HPDE6-E6E7 (cell line): ENCODE measurements around the gene KISS1.

Experiments
- DNase-seq: peaks from one replicate; pipeline ENCODE4 v3.0.0; 2011; ENCODE audit warnings: missing footprints; ENCODE audit errors: extremely low spot score

KISS1 gene

GRCh38 chr1:204218552-204218951 is 22.3 kb upstream of the KISS1 start:
- no peak for DNase-seq

GRCh38 chr1:204217648-204218000 is 21.3 kb upstream of the KISS1 start:
- DNase-seq, result no peak

- no peak for DNase-seq
Observed at GRCh38 chr1:204216880-204217647, 20.8 kb upstream of the KISS1 start.

- DNase-seq, result no peak
Observed at GRCh38 chr1:204216236-204216635, 19.9 kb upstream of the KISS1 start.

- peak; percentile 84 for DNase-seq
Observed at GRCh38 chr1:204213668-204214662, 17.7 kb upstream of the KISS1 start, which contains the start of gene GOLT1A. TSS of gene GOLT1A (minus strand) at chr1:204213988. CDS start at chr1:204213906, 82 bp downstream.

GRCh38 chr1:204212715-204213114 is 16.4 kb upstream of the KISS1 start:
- no peak for DNase-seq

- no peak for DNase-seq
Observed at GRCh38 chr1:204211046-204211445, 14.8 kb upstream of the KISS1 start.

- DNase-seq, result peak; percentile 77
Observed at GRCh38 chr1:204207136-204207616, 10.9 kb upstream of the KISS1 start.

- DNase-seq, result no peak
Observed at GRCh38 chr1:204206121-204206520, 9.8 kb upstream of the KISS1 start.

- DNase-seq, result no peak
Observed at GRCh38 chr1:204205486-204205885, 9.2 kb upstream of the KISS1 start.

- no peak for DNase-seq
Observed at GRCh38 chr1:204204944-204205343, 8.7 kb upstream of the KISS1 start.

- no peak for DNase-seq
Observed at GRCh38 chr1:204203206-204203767, 7.0 kb upstream of the KISS1 start.

GRCh38 chr1:204202481-204202880 is 6.2 kb upstream of the KISS1 start:
- no peak for DNase-seq

- no peak for DNase-seq
Observed at GRCh38 chr1:204201348-204202040, 5.2 kb upstream of the KISS1 start.

- DNase-seq, result no peak
Observed at GRCh38 chr1:204199579-204199978, 3.3 kb upstream of the KISS1 start.

- DNase-seq, result peak; percentile 94
Observed at GRCh38 chr1:204198348-204199340, 2.4 kb upstream of the KISS1 start.

GRCh38 chr1:204197068-204197467 is 777 bp upstream of the KISS1 start:
- DNase-seq, result no peak

GRCh38 chr1:204194771-204195170 is 1.5 kb downstream of the KISS1 start:
- no peak for DNase-seq

GRCh38 chr1:204194080-204194479 is 2.2 kb downstream of the KISS1 start:
- no peak for DNase-seq
